Stimulated activated CD4-positive, alpha-beta T cell treated with anti-CD3 and anti-CD28 coated beads, TNF-alpha, amount 100 ng/mL, for 1 hour (primary cell): Measurements from ENCODE around the gene BPHL.
"Not testable (repeated sequence)": the region's sequence is repeated elsewhere in the genome, so short reads cannot be mapped to it uniquely, and the experiment has no call there.

Source experiments
- DNase-seq, 3 donors: peaks; one replicate each; pipeline ENCODE4 v3.0.0-alpha.2; 2020; ENCODE audit warnings: low read depth in 3 of 3, low spot score in 1 of 3

The BPHL gene

DNA sequence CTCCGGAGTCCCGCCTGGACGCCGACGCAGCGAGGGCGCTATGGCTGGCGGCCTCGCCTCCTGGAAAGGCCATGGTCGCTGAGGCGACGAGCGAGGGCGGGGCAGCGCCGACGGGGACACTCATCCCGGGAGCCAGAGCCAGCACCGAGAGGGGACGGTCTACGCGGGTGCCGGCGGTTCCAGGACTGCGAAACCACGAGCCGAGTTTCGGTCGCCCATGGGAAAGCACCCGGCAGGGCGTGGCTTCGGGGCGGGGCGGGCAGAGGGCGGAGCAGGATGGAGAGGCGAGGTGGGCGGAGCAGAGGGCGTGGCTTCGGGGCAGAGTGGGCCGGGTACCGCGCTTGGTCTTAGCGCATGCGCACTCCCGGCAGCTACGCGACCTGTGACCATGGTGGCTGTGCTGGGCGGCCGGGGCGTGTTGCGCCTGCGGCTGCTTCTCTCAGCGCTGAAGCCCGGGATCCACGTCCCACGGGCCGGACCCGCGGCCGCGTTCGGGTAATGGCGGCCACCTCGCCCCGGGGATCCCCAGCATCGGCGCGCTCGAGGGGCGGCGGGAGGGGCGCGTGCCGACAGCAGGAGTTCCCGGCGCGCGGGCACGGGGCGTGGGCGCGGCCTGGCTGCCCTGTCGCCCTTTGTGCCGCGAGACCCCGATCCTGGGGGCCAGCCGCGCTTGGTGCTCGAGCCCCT lies at the start of gene BPHL:
BPHL (plus strand) TSS at position 359 of the 687 bp plus-strand sequence; CDS start at position 389, 30 bp downstream.
- peak; percentile 99 to 100 (median 99) for DNase-seq

DNA sequence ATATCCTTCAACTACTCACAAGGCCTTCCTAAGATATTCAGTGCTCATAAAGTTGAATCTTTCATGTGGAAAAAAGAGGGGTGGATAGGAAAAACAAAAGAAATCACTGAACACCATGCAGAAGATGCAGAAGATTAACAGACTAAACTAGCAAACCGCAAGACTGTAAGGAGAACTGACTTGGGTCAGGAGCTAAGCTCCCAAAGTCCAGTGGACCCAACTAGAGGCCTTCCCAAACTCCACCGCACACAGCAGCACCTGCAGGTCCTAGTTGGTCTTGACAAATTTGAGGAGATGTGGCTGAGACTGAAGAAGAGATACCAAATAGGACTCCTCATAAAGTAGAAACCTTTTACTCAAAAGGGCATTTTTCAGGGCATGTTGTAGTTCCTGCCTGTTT lies 46.9 kb upstream of the BPHL start:
- DNase-seq, result no peak

DNA sequence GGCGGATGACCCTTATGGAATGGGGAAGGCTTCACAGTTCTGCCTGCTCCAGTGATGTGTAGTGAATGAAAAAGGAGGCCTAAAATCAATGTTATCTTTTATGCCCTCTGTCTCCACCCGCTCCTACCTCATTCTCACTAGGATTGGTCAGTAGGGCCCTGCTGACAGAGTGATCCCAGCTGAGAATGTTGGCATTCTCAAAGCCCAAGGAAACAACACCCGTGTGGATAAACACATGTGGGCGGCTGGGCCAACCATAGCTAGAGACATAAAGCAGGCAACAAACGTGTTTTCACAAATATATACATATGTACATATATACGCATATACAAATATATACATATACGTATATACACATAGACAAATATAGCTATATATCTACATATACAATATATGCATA lies 45.7 kb upstream of the BPHL start:
- DNase-seq, result no peak

DNA sequence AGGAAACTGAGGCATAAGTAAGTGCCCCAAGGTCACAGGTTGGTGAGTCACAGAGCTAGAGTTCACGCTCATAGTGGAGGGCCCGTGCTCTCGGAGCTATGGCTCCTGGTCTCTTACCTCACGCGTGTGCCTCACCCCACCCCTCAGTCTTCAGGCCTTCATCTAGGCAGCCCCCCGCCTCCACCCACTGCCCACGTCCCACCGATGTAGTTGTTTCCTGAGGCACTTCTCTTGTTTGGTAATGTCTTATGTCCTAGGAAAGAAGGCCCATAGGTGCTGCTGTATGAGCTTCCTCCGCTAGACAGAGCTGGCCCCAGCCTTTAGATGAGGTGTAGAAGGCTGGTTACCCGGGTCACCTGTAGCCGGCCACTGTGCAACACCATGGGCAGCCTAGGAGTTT lies 45.1 kb upstream of the BPHL start:
- DNase-seq, result no peak

DNA sequence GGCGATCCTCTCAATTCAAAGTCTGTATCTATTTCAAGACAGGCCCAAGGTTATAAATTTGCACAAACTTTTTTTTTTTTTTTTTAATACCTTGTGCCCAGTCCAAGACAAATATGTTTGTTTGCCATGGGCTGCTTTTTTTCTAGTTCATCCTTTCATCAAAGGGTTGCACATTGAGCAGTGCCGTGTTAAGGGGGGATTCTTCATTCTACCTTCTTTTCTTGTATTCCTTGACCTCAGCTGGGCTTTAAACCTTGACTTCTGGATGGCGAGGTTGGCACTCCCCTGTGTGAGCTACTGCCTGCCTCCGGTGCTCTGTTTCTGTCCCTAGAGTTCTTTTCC lies 42.8 kb upstream of the BPHL start:
- DNase-seq, result no peak

DNA sequence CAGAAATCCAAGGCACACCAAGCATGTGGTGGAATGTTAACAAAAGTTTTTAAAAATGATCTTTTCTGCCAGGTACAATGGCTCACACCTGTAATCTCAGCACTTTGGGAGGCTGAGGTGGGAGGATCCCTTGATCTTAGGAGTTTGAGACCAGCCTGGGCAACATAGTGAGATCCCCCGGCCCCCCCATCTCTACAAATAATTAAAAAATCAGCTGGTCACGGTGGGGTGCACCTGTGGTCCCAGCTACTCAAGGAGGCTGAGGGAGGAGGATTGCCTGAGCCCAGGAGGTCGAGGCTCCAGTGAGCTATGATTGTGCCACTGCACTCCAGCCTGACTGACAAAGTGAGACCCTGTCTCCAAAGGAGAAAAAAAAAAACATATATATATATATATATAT lies 42.2 kb upstream of the BPHL start:
- no peak for DNase-seq

DNA sequence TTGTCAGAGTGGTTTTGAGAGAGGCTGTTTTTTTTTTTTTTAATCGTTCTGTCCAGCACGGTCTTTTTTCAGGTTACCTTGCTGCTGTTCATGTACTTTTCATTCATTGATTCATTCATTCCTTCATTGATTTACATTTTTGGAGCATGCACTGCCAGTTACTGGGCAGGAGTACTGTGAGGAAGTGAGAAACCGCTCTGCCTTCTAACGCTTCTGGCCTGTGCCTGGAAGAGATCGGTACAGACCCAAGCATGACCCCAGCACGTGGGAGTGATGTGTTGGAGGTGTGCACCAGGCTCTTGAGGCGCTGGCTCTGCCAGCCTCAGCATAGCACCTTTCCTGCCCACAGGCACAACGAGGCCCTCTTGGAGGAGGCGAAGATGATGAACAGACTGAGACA lies 41.1 kb upstream of the BPHL start:
- no peak for DNase-seq

DNA sequence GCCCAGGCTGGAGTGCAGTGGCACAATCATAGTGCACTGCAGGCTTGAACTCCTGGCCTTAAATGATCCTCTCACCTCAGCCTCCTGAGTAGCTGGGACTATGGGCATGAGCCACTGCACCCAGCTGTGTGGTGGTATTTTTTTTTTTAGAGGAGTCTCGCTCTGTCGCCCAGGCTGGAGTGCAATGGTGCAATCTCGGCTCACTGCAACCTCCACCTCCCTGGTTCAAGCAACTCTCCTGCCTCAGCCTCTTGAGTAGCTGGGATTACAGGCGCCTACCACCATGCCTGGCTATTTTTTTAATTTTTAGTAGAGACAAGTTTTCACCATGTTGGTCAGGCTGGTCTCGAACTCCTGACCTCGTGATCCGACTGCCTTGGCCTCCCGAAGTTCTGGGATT lies 39.6 kb upstream of the BPHL start:
- DNase-seq, result not testable (repeated sequence)

DNA sequence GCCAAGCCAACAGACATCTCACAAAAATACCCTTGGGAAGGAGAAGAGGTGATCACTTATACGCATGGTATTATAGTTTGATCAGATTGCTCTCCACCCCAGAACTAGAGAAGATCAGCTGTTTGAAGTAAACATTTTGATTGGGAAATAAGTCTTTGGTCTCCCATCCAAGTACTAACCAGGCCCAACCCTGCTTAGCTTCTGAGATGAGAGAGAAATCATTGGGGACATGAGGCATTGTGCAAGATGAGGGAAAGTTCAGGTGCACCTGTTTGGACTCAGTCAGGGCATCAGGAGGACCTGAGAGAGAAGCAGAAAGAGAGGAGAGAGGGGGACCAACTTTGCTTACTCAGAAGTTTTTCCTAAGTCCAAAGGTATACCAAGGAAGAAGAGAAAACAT lies 38.8 kb upstream of the BPHL start:
- DNase-seq, result no peak

DNA sequence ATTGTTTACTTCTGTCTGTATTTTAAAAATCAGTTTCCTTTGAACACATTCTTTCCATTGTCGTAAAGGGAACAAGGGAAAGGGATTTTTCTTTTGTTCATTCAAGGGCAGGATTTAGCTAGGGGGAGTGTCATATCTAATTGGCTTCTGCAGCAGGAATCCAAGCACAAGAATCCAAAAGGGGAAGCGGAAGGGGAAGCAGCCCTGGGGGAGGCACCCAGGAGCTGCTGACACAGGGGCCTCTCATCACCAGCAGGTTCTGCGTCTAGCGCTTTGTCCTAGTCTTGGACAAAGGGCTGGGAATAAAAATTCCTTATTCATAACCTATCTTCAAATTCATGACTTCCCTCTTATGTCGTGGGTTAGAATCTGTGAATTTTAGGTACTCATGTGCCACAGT lies 36.6 kb upstream of the BPHL start:
- no peak for DNase-seq

DNA sequence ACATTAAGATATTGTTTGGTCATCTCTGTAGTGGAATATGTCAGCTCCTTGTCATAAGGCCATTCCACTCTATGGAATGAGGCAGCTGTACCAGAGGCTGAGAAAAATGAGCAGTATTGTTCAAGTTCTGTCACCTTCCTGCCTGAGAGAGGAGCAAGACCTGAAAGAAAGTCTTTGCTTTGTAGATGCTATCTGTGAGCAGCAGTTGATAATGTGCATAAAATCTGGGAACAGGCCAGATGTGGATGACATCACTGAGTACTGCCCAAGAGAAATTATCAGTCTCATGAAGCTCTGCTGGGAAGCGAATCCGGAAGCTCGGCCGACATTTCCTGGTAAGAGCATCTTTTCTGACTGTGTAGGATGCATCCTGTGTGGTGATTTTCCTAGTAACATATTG lies 33.4 kb upstream of the BPHL start:
- no peak for DNase-seq

DNA sequence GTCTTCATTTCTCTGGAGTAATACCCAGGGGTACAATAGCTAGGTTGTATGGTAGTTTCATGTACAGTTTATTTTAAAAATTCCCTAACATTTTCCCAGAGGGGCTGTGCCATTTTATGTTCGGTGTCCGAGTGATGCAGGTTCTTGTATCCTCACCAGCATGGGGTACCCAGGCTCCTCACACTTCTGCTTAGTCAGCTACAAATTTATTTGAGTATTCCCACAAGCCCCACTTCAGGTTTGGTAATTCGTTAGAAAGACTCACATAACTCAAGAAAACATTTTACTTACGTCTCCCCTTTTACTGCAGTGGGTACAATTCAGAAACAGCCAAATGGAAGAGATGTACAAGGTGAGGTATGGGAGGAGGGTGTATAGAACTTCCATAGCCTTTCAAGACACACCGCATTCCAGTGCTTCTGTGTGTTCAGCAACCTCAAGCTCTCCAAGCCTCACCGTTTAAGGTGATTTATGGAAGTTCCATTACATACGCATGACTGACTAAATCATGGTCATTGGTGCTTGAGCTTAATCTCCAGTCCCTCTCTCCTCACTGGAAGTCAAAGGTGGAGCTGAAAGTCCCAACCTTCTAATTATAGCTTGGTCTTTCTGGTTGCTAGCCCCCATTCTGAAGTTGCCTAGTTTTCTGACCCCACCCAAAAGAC lies 32.1 kb upstream of the BPHL start:
- DNase-seq, result no peak

DNA sequence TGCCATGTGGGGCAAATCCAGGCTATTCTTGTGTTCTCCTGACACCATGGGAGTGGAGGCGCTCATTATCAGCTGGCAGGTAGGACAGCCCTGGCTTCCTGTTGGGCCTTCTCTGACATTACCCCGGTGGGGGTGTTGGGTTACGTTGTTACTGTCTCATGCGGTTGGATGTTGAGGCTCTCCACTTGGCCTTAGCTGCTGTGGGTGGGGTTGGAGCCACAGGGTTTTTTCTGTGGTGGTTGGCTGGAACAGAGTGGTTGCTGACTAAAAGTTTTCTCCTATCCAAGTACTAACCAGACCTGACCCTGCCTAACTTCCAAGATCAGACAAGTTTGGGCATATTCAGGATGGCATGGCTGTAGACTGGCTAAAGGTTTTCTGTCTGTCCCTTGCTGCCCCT lies 30.1 kb upstream of the BPHL start:
- DNase-seq, result no peak

DNA sequence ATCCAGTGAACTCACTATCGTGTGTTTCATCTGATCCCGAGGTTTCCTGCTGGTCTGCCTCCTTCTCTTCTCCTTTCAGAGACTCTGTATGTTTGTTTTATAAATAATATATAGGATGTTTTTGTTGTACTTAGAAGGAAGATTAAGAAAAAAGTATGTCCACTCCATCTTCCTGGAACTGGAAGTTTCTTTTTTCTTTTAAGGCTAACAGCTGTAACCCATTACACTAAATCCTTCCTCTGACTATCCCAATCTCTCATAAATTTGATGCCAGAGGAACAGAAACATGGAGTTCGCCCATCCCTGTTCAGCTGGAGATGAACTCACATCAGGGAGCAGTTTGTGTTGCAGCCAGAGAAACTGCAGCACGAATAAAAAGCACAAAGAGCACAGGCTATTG lies 29.5 kb upstream of the BPHL start:
- DNase-seq, result no peak

DNA sequence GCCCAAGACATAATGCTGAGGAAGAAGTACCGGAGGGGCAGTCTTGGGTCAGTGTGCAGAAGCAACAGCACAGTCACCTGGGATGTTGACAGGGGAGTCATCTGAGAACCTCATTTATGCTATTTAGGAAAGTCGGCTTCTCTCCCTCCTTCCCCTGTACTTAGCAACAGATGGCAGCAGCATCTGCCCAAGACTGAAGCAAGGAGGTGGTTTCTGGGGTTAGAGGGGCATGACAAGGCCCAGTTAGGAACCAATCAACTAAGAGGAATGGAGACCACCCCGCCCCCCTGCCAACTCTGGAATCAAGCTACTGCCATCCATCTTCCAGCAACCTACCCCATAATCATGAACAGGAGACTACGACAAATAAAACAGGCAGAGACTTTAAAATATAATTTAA lies 28.5 kb upstream of the BPHL start:
- no peak for DNase-seq

DNA sequence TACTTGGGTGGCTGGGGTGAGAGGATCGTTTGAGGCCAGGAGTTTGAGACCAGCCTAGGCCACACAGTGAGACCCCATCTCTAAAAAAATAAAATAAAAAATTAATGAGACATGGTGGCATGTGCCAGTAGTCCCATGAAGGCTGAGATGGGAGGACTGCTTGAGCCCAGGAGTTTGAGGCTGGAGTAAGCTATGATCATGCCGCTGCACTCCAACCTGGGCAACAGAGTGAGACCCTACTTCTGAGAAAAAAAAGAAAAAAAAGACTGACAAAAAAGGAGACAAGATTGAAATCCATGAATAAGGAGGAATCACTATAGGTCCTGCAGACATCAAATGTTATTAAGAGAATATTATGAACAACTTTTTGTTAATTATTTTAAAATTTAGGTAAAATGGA lies 23.7 kb upstream of the BPHL start:
- DNase-seq, result no peak

DNA sequence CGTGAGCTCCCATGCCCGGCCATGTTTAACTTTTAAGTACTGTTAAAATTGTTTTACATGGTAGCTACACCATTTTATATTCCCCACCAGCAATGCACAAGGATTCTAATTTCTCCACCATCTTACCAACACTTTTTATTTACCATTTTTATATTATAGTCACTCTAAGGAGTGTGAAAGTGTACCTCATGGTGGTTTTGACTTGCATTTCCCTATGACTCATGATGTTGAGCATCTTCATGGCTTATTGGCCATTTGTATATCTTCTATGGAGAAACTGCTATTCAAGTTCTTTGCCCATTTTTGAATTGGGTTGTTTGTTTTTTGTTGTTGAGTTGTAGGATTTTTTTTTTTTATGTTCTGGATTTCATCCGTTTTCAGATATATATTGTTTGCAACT lies 15.6 kb upstream of the BPHL start:
- DNase-seq, result no peak

DNA sequence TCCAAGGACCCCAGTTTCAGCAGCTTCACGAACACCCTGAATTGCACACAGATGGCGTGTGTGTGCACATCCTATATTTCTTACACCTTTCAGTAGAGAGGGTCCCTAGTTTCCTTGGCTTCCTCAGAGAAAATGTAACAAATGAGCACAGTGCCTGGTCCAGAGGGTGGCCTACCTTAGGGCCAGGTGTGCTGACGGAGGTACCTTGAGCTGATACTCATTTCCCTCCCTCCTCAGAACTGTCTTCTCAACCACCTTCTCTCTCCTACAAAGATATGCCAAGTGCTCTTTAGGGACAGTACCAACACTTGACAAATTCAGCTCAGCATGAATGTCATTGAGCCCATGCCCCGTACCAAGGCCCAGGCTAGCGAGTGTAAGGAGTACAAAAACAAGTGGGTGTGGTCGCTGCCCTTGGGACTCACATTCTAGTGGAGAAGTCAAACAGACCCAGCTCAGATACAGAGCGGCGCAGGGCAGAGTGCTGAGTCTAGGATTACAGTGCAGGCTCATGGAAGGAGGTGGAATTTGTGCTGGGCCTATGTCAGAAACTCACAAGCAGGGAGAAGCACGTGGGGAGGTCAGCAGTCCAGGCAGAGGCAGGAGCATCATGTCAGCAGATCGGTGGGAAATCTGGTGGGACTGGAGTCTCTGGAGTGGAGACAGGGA lies 9.6 kb upstream of the BPHL start:
- DNase-seq, result no peak

DNA sequence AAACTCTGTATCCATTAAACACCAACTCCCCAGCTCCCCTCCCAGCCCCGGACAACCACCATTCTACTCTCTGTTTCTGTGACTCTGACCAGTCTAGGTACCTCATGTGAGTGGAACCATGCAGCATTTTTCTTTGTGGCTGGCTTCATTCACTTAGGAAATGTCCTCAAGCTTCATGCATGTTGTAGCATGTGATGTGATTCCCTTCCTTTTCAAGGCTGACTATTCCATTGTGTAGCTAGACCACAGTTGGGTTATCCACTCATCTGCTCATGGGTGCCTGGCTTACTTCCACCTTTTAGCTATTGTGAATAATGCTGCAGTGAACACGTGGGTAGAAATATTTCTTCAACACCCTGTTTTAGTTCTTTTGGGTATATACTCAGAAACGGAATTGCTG lies 8.8 kb upstream of the BPHL start:
- no peak for DNase-seq

DNA sequence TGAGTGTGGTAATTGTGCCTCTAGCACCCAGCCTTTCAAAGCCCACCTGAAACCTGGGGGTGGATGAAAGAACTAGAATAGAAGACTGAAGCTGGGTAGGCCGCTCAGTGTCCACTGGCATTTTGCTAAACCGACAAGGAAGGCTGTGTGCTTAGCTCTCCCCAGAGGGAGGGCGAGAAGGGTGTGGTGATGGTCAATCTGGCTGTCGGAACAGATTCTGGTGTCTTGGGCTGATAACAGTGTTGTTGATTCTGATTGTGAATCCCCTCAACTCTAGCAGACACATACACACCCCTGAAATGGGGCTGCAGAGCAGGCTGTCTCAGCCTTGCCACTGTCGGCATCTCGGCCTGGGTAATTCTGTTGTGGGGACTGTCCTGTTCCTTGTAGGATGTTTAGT lies 4.1 kb upstream of the BPHL start:
- DNase-seq, result no peak

DNA sequence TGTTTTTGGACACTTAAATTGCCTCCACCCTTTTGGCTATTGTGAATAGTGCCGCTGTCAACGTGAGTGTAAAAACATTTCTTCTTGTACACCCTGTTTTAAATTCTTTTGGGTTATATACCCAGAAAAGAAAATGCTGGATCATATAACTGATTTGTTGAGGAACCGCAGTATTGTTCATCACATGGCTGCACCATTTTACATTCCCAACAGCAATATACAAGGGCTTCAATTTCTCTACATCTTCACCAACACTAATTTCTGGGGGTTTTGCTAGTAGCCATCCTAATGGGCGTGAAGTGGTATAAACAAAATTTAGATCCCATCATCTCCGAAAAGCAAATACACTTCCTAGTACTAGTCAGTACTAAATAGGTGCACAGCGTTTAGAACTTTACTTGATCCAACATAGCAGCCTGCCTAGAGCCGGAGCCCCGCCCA lies 579 bp upstream of the BPHL start:
- no peak for DNase-seq

DNA sequence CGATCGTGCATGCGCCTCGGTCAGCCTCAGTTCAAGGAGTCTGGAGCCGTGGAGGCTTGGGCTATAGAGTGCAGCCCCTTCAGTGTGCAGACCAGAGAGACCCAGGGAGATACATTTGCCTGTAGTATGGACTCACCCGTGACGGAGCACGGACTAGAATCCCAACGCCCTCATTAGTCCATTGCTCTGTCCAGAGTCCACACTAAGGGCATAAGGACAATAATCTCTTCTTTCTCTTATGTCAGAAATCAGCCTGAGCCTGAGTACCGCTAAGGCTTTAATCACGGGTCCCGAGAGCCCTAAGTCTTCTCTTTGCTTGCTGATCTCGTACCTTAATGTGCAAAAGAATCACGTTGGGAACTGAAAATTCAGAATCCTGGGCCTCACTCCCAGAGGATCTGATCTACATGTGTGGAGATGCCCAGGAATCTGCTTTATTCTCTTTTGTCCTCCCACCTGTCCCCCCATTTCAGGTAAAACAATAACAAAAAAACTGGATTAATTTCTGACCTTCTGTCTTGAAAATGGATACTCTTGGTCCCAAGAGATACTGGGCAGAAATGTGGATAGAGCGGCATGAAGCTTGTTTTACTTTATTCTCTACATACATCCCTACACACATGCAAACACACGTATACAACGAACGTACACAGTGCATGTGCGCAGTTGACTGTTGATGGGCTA lies 671 bp downstream of the BPHL start:
- no peak for DNase-seq
